GM19395 (cell line): ENCODE results near the gene ARMH3.

ENCODE experiments used
- ATAC-seq: cut with Tn5 transposase; IDR thresholded peaks from one replicate; pipeline ENCODE4 v1.9.1; 2021; ENCODE audit warnings: mild to moderate bottlenecking, moderate library complexity; ENCODE audit not compliant: unreplicated experiment

Gene ARMH3

DNA sequence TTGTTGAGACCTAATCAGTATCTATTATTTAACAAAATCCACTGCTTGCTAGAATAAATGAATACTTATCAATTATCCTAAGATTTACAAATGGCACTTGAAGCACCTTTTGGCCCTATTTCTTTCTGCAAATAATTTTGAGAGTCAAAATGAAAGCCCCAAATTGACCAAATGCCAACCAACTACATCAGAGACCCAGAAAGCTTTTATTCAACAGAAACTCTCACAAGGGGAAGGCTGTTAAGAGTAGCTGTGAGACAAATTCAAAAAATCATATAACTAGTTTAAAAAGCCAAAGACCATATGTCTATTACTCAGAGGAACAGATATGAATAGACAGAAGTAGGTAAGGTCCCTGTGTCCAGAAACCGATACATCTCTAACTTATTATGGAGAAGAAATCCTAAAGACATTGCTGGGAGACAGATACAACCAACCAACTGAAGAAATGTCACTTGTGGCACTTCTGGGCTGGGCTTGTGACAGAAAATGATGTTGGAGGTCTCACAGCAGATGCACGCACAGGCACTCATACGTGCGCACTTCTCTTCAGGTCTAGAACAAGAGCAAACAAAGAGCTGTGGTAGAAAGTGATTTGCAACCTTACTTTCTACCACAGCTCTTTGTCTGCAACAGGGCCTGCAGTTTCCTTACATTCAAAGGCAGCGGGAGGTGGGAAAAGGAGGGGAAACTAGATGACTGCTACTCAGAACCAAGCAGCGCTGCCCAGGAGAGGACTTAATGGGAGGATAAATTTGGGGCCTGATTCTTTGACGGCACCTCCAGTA lies 153.7 kb downstream of the ARMH3 start:
- ATAC-seq: no peak

- peak; percentile 72 for ATAC-seq
Measured at GRCh38 chr10:101901340-101901739, 154.6 kb downstream of the ARMH3 start.

DNA sequence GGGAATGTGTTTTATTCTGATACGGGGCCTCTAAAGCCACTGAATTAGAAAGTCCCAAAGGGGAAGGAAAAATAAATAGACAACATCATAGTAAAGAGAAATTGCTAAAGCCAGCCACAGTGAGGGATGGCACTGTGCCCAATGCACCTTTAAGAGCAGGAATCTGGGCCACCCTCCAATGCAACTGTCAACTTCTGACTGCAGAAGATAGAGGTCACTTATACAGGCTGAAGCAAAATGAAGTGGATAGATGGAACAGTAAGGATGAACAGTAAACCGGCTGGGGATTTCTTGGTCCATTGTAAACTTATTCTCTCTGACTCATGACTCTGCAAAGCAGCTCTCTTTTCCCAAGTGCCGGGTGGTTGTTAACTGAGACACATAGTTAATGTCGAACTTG lies 158.3 kb downstream of the ARMH3 start:
- ATAC-seq: no peak

GRCh38 chr10:101896225-101896877 lies 159.6 kb downstream of the ARMH3 start:
- ATAC-seq: no peak

- ATAC-seq: no peak
Measured at GRCh38 chr10:101895781-101896180, 160.2 kb downstream of the ARMH3 start.

GRCh38 chr10:101894742-101895141 lies 161.2 kb downstream of the ARMH3 start:
- no peak for ATAC-seq

DNA sequence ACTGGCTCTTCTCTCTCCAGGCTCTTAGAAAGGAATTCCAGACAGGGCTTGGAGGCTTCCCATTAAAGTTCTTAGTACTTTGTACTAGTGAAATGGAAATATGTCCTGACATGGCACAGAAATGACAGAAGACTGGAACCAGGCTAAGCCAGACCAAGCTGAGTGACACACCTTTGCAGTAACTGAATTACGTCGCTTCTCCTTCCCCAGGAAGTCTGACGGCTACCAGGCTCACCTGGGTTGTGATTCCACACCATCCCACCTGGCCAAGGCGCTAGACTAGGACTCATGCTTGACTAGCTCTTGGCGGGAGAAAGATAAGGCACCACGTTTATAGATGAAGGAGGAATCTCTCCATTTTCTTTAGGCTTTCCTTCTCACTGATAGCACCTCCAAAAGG lies 161.7 kb downstream of the ARMH3 start:
- ATAC-seq: no peak

DNA sequence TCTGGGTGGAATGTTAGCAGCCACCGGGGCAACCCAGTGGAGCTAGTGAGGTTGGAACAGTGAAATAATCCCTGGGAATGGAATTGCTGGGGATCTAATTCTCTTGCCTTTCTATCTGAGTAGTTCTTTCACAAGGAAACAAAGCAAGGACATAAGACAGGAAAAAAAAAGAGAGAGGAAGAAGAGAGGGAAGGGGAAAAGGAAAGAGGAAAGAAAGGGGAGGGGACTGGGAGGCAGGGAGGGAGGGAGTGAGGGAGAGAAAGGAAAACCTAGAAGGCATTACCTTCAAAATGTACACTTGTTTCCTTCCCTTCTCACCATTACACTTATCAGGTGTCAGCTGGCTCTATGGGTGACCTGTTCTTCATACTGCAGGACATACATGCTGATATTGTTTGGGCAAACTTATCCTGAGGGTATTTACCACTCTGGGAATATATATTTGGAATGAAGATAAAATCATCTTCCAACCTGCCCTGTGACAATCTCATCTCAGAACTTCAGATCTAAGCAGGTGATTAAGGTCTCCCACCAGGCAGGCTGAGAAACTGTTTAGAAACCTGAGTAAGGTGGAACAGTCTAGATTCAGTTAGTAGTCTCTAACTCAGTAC lies 162.4 kb downstream of the ARMH3 start:
- no peak for ATAC-seq

- ATAC-seq: no peak
Measured at GRCh38 chr10:101892782-101893391, 163.1 kb downstream of the ARMH3 start.

DNA sequence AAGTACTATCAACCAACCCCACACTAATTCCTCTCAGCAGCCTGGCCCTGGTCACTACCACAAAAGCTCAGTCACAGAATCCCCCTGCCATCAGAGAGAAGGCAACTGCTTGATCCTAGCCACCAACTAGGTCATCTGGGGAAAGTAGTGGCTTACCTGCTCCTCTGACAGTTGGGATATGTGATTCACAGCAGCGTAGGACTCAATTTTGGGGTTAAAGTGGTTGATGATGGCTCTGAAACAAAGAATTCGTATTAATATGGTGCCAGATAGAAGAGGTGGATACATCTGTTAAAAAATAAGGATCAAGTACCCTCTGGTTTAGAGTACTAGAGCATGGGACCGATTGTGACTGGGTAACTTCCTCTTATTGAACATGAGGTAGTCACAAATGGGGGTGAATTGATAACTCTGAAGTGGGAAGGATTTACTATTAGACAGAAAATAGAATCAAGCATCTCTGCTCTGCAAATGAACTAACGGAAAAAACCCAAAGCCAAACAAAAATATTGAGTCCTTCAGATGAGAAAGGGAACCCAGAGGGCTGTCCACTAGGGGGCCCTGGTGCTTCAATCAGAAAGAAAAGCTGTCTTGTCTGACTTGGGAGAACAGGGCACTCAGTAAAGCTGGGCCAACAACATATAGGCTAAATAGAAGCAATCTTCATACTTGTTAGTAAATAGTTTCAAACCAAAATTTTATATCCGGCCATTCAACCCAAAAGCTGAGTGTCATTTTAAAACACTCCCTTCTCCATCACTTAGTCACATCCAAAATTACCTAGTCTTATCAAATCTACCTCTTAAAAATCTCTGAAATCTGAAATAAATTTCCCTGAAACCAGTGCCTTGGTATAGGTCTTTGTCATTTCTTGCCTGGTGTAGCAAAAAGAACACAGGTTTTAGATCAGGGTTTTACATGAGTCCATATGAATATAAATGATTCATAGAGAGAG lies 166.4 kb downstream of the ARMH3 start:
- peak; percentile 72 for ATAC-seq

- no peak for ATAC-seq
Measured at GRCh38 chr10:101888251-101888949, 167.6 kb downstream of the ARMH3 start.

DNA sequence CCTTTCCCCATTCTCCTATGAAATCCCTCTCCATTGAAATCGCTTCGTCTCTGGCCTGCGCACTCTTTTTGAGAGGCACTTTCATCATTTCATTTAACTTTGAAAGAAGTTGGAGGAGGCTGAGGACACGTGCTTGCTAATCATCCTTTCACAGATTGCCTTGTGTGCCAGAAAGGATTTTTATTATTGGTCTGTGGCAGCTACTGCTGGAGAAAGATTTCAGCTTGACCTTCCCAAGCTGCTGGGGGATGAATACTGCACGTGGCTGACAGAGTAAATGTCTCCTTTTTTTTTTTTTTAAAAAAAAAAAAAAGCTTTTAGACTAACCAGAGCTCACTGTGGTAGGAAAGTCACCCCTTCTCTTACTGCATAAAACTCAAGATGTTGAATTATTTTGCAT lies 168.2 kb downstream of the ARMH3 start:
- no peak for ATAC-seq

- ATAC-seq: no peak
Measured at GRCh38 chr10:101886521-101887312, 169.3 kb downstream of the ARMH3 start.

- ATAC-seq: no peak
Measured at GRCh38 chr10:101881036-101881774, 174.8 kb downstream of the ARMH3 start.

DNA sequence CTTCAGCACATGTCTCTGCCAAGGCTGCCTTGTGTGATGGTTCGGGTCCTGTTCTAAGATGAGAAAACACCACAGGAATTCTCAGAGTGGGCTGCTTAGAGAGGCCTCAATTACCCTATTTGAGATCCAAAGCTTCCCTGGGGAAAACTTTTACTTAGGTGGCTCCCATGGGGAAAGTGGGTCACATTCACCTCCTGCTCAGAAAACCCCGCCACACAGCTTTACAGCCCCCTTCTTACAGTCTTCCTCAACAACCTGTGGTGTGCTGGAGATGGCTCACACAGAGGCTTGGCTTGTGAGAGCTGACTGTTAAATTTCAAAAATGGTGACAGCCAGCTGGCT lies 175.8 kb downstream of the ARMH3 start:
- no peak for ATAC-seq

GRCh38 chr10:101879456-101880231 lies 176.3 kb downstream of the ARMH3 start:
- ATAC-seq: no peak

GRCh38 chr10:101878869-101879268 lies 177.1 kb downstream of the ARMH3 start:
- no peak for ATAC-seq
